Measurements from ENCODE around the gene SPSB4. TPM values are rescaled to one million over a fixed set of nuclear protein-coding genes. Genes with fewer than 3 reads are reported as not detected.

Gene SPSB4
- total and polyA plus RNA-seq, 9 donors = 0.07 to 0.57 (median 0.12) TPM; not detected in 5

GRCh38 chr3:141126661-141127343 is 75.7 kb downstream of the SPSB4 start:
- peak in 1 of 5 donors; percentile 11 for DNase-seq
- 89 to 96% (median 91%) methylated on average over 9 of the region's 9 CpGs for WGBS, 3 donors
- intact Hi-C loops (cut with DNase I) = no loop called here
- no peaks in the 10 kb centered on the region for H3K9me3 ChIP-seq
- no peaks in the 10 kb centered on the region for H3K36me3 ChIP-seq
- TF ChIP-seq POLR2A (IDR thresholded peaks at IDR 0.05) = no peak
- no peak for TF ChIP-seq EP300 (IDR thresholded peaks at IDR 0.05)
- no peak for TF ChIP-seq CTCF (IDR thresholded peaks at IDR 0.05)
- H3K4me1 ChIP-seq (ENCODE audit: insufficient read depth) = no peaks in the 10 kb centered on the region
- H3K27ac ChIP-seq = no peak overlapping the region
- no peaks in the 10 kb centered on the region for H3K27me3 ChIP-seq
- H3K4me3 ChIP-seq = no peak overlapping the region

GRCh38 chr3:141127344-141128125 is 76.4 kb downstream of the SPSB4 start:
- DNase-seq = peak in 1 of 5 donors; percentile 19
- 81 to 87% (median 85%) methylated on average over 9 of the region's 9 CpGs for WGBS, 3 donors
- no peaks in the 10 kb centered on the region for H3K27me3 ChIP-seq
- intact Hi-C loops (cut with DNase I) = no loop called here
- no peak overlapping the region for H3K4me3 ChIP-seq
- H3K36me3 ChIP-seq = no peaks in the 10 kb centered on the region
- no peaks in the 10 kb centered on the region for H3K4me1 ChIP-seq (ENCODE audit: insufficient read depth)
- H3K9me3 ChIP-seq = no peaks in the 10 kb centered on the region
- TF ChIP-seq EP300 (IDR thresholded peaks at IDR 0.05) = no peak
- TF ChIP-seq CTCF (IDR thresholded peaks at IDR 0.05) = no peak
- no peak for TF ChIP-seq POLR2A (IDR thresholded peaks at IDR 0.05)
- H3K27ac ChIP-seq = no peak overlapping the region

- TF ChIP-seq EP300 (IDR thresholded peaks at IDR 0.05) (no peak), CTCF (IDR thresholded peaks at IDR 0.05) (no peak), POLR2A (IDR thresholded peaks at IDR 0.05) (no peak)
- Histone ChIP-seq H3K36me3 (no peaks in the 10 kb centered on the region), H3K27me3 (no peaks in the 10 kb centered on the region), H3K4me3 (no peak overlapping the region), H3K4me1 (ENCODE audit: insufficient read depth) (no peaks in the 10 kb centered on the region), H3K27ac (no peak overlapping the region), H3K9me3 (no peaks in the 10 kb centered on the region)
- intact Hi-C loops (cut with DNase I) = no loop called here
- WGBS, 3 donors = 89 to 92% (median 89%) methylated on average over 5 of the region's 5 CpGs
- peak in 1 of 5 donors; percentile 6 for DNase-seq
Measured at GRCh38 chr3:141128126-141128777, 77.1 kb downstream of the SPSB4 start.

GRCh38 chr3:141129049-141129448 is 77.9 kb downstream of the SPSB4 start:
- Histone ChIP-seq H3K27ac (no peak overlapping the region), H3K4me1 (ENCODE audit: insufficient read depth) (no peaks in the 10 kb centered on the region), H3K36me3 (no peaks in the 10 kb centered on the region), H3K9me3 (no peaks in the 10 kb centered on the region), H3K27me3 (no peaks in the 10 kb centered on the region), H3K4me3 (no peak overlapping the region)
- TF ChIP-seq POLR2A (IDR thresholded peaks at IDR 0.05) (no peak), EP300 (IDR thresholded peaks at IDR 0.05) (no peak), CTCF (IDR thresholded peaks at IDR 0.05) (no peak)
- intact Hi-C loops (cut with DNase I) = no loop called here
- peak in 1 of 5 donors; percentile 5 for DNase-seq

Data from ovary (tissue), 9 donors.